GM10266 (cell line): ENCODE measurements around the gene IL1RAPL1.

ENCODE experiments used
- DNase-seq: peaks from one replicate; pipeline ENCODE4 v3.0.0; 2012; ENCODE audit errors: extremely low spot score
- TF ChIP-seq, protein P1 (sequence below): IDR thresholded peaks from 2 replicates; pipeline ENCODE4 v1.5.1; 2012; ENCODE audit warnings: mild to moderate bottlenecking, low read depth; ENCODE audit not compliant: control insufficient read depth, insufficient read depth; ENCODE audit errors: missing control alignments

Gene IL1RAPL1

GRCh38 chrX:29435396-29435795 lies 848.1 kb downstream of the IL1RAPL1 start:
- TF ChIP-seq, protein P1, sequence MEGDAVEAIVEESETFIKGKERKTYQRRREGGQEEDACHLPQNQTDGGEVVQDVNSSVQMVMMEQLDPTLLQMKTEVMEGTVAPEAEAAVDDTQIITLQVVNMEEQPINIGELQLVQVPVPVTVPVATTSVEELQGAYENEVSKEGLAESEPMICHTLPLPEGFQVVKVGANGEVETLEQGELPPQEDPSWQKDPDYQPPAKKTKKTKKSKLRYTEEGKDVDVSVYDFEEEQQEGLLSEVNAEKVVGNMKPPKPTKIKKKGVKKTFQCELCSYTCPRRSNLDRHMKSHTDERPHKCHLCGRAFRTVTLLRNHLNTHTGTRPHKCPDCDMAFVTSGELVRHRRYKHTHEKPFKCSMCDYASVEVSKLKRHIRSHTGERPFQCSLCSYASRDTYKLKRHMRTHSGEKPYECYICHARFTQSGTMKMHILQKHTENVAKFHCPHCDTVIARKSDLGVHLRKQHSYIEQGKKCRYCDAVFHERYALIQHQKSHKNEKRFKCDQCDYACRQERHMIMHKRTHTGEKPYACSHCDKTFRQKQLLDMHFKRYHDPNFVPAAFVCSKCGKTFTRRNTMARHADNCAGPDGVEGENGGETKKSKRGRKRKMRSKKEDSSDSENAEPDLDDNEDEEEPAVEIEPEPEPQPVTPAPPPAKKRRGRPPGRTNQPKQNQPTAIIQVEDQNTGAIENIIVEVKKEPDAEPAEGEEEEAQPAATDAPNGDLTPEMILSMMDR: no peak
- no peak for DNase-seq

DNA sequence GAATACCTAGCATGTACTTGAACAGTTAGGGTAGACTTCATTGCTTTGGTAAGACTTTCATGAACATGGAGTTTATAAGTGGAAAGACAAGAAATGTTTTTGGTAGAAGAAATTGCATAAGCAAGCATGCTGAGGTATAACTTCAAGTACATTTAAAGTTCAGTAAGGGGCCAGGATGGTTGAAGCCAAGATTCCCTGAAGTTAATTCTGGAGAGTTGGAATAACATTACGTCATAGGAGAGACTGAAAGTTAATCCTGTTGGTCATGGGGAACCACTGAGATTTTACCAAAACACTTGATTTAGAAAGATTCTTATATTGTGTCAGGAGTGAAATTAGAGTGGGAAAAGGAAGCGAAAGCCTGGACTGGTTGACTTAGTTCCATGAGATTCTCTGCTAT lies 860.6 kb downstream of the IL1RAPL1 start:
- DNase-seq: no peak
- TF ChIP-seq, protein P1: no peak

DNA sequence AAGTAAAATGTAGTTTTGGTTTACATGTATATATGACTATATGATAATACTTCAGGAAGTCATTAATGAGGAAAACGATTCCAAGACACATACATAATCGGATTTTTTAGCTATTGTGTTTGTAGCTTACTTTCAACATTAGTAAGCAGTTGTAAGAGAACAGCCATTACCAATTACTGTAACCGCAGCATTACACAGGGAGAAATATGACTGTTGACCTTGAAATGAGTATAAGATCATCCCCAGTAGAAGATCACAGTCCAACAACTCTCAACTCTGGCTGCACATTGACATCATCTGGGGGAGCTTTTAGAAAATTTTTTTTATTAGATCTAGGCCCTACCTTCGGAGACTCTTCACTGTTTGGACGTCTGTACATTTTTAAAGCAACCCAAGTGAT lies 866.1 kb downstream of the IL1RAPL1 start:
- TF ChIP-seq, protein P1: no peak

GRCh38 chrX:29455702-29456101 lies 868.5 kb downstream of the IL1RAPL1 start:
- TF ChIP-seq, protein P1: no peak
- no peak for DNase-seq

More for the DNA sequence above, 866.1 kb downstream of the IL1RAPL1 start:
- no peak for DNase-seq

DNA sequence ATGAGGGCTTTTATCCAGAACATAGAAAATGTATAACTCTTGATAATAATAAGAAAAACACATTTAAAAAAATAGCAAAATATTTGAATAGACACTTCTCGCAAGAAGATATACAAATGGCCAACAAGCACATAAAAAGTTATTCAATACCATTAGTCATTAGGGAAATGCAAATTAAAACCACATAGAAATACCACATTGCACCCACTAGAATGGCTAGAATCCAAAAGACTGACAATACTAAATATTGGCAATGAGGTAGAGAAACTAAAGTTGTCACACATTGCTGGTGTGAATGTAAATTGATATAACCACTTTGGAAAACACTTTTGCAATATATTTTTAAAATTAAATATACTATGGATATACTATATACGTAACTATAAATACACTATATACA lies 873.8 kb downstream of the IL1RAPL1 start:
- no peak for DNase-seq
- TF ChIP-seq, protein P1: no peak

DNA sequence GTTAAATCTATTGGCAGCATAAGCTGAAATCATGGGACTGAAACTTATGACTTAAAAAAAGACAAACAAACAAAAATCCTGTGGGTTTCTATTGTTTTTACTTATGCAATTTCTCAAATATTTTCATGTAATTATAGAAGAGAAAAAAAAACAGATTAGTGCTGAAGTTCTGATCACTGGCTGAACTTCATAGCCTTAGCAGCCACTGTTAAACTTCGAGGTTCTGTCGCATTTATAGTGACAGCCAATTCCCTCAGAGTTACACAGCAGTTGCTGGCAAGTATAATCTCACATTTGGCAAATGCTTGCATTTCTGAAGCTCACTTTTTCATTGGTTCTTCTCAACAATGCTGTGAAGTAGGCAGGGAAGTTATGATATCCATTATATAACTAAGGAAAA lies 879.2 kb downstream of the IL1RAPL1 start:
- TF ChIP-seq, protein P1: no peak
- no peak for DNase-seq

DNA sequence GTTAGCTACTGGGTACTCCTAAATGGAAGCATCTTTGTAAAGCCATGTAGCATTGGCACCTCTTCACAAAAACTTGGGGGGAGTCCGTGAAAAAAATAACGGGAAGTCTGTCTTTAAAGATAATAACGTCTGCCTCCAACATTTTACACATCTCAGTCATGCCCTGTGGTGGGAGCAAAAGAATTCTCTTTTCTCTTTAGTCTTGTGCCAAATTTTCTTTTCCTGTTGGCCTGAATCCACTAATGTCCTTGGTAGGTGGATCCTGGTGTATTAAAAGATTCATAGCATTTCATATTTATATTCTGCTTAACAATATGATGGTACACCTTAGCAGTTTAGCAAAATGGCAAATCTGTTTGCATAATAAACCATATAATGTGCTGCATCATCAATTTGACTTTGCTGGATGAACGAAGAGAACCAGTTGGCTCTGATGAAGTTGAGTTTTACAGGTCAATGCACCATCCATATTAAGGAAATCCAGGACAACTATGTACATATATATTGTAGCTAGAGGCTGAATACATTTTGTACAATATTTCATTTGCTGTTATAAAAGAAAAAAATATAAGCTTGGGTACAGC lies 881.8 kb downstream of the IL1RAPL1 start:
- no peak for DNase-seq
- TF ChIP-seq, protein P1: no peak
